ENCODE results near the gene SRGAP3.

The SRGAP3 gene

GRCh38 chr3:9032231-9032777 lies 217.1 kb downstream of the SRGAP3 start:
- WGBS (ENCODE audit: insufficient coverage), result 100% methylated on average over 6 of the region's 11 CpGs
- H3K36me3 ChIP-seq (ENCODE audit: control insufficient read depth in 4 of 4, insufficient read depth in 4 of 4, low read length in 3 of 4), result no peaks in the 10 kb centered on the region
- ChIA-PET CTCF (no interaction called here), POLR2A (no interaction called here)
- H3K4me1 ChIP-seq (ENCODE audit: control extremely low read depth in 1 of 4, control insufficient read depth in 4 of 4, insufficient read depth in 4 of 4, low read length in 3 of 4), result peaks cover 0 to 21% (median 4%) of the 10 kb centered on the region in 4 experiments
- no peaks in the 10 kb centered on the region for H3K27me3 ChIP-seq (replicated peaks in 2 of 5; ENCODE audit: control insufficient read depth in 4 of 5, insufficient read depth in 5 of 5, low read length in 4 of 5)
- H3K27ac ChIP-seq (ENCODE audit: insufficient read depth in 1 of 2, low read depth in 1 of 2, low read length in 2 of 2, poor library complexity in 1 of 2, severe bottlenecking in 2 of 2), result no peak overlapping the region
- no peaks in the 10 kb centered on the region for H3K9me3 ChIP-seq (ENCODE audit: control extremely low read depth in 1 of 5, control insufficient read depth in 4 of 5, insufficient read depth in 2 of 5, low read depth in 1 of 5, low read length in 4 of 5)
- H3K4me3 ChIP-seq (ENCODE audit: control insufficient read depth in 1 of 7, extremely low read depth in 1 of 7, insufficient read depth in 4 of 7, low read depth in 2 of 7, low read length in 6 of 7), result no peak overlapping the region
- DNase-seq, result no peak

- ChIA-PET CTCF (no interaction called here), POLR2A (no interaction called here)
- H3K27me3 ChIP-seq (replicated peaks in 2 of 5; ENCODE audit: control insufficient read depth in 4 of 5, insufficient read depth in 5 of 5, low read length in 4 of 5), result no peaks in the 10 kb centered on the region
- H3K4me1 ChIP-seq (ENCODE audit: control extremely low read depth in 1 of 4, control insufficient read depth in 4 of 4, insufficient read depth in 4 of 4, low read length in 3 of 4), result no peaks in the 10 kb centered on the region
- DNase-seq, result no peak
- H3K4me3 ChIP-seq (ENCODE audit: control insufficient read depth in 1 of 7, extremely low read depth in 1 of 7, insufficient read depth in 4 of 7, low read depth in 2 of 7, low read length in 6 of 7), result no peak overlapping the region
- H3K27ac ChIP-seq (ENCODE audit: insufficient read depth in 1 of 2, low read depth in 1 of 2, low read length in 2 of 2, poor library complexity in 1 of 2, severe bottlenecking in 2 of 2), result no peak overlapping the region
- H3K9me3 ChIP-seq (ENCODE audit: control extremely low read depth in 1 of 5, control insufficient read depth in 4 of 5, insufficient read depth in 2 of 5, low read depth in 1 of 5, low read length in 4 of 5), result no peaks in the 10 kb centered on the region
- H3K36me3 ChIP-seq (ENCODE audit: control insufficient read depth in 4 of 4, insufficient read depth in 4 of 4, low read length in 3 of 4), result no peaks in the 10 kb centered on the region
- 100% methylated on average over 6 of the region's 7 CpGs for WGBS (ENCODE audit: insufficient coverage)
Observed at GRCh38 chr3:9030034-9030433, 219.4 kb downstream of the SRGAP3 start.

DNA sequence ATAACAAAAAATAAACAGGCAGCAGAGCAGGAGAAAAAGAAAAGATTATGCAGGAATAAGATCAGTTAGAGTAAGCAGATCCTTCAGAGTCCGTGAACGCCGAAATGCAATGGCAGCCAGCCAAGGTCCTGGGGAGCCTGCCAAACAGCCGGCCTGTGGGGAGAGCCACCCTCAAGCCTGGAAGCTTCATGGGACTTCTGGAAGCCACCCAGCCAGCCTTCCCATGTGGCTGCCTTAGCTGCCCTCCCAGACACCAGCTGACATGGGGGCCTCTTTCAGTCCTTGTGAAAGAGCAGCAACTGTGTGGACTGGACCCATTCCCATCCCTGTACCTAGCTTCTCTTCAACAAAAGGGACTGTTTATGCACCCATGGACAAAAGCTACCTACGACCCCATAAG lies 221.3 kb downstream of the SRGAP3 start:
- CTCF ChIA-PET, result interaction anchor here (0.9 to 1.5 kb wide), 2 partner anchors 13 to 41 kb away, joined by 3 to 4 read pairs; no protein-coding TSS in a partner anchor
- no peak for DNase-seq
- Histone ChIP-seq H3K4me1 (ENCODE audit: control extremely low read depth in 1 of 4, control insufficient read depth in 4 of 4, insufficient read depth in 4 of 4, low read length in 3 of 4) (no peaks in the 10 kb centered on the region), H3K4me3 (ENCODE audit: control insufficient read depth in 1 of 7, extremely low read depth in 1 of 7, insufficient read depth in 4 of 7, low read depth in 2 of 7, low read length in 6 of 7) (no peak overlapping the region), H3K9me3 (ENCODE audit: control extremely low read depth in 1 of 5, control insufficient read depth in 4 of 5, insufficient read depth in 2 of 5, low read depth in 1 of 5, low read length in 4 of 5) (no peaks in the 10 kb centered on the region), H3K27ac (ENCODE audit: insufficient read depth in 1 of 2, low read depth in 1 of 2, low read length in 2 of 2, poor library complexity in 1 of 2, severe bottlenecking in 2 of 2) (no peak overlapping the region), H3K27me3 (replicated peaks in 2 of 5; ENCODE audit: control insufficient read depth in 4 of 5, insufficient read depth in 5 of 5, low read length in 4 of 5) (no peaks in the 10 kb centered on the region), H3K36me3 (ENCODE audit: control insufficient read depth in 4 of 4, insufficient read depth in 4 of 4, low read length in 3 of 4) (no peaks in the 10 kb centered on the region)
- POLR2A ChIA-PET, result interaction anchor here (0.5 kb wide), 1 partner anchor 44 kb away, joined by 3 read pairs; no protein-coding TSS in a partner anchor
- WGBS (ENCODE audit: insufficient coverage), result 90% methylated on average over 5 of the region's 5 CpGs

DNA sequence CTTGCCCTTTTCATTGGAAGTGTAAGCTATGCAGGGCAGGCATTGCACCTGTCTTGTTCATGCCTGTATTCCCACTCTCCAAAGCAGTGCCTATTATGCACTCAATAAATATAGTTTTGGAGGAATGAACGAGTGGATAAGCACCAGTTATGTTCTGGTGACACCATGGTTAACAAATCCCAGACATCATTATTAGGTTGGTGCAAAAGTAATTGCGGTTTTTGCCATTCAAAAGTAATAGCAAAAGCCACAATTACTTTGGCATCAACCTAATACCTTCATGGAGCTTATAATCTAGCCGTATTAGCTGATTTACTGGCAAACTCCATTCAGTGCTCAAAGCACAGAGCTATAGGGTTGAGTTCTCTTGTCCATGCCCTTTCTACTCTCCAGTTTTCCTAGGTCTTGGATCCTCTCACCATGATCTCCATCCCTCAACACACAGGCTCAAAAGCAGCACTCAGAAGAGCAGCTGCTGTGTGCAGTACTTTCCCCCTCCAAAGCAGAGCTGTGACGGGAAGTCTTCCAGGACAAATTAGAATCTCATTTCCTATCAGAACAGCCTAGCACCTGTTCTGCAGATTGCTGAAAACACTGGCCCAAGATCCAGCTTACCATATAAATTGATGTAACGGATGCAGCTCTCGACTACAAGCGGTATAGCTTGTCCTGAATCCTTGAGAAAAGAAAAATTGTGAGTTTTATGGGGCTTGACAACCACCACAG lies 223.0 kb downstream of the SRGAP3 start:
- H3K27ac ChIP-seq (ENCODE audit: insufficient read depth in 1 of 2, low read depth in 1 of 2, low read length in 2 of 2, poor library complexity in 1 of 2, severe bottlenecking in 2 of 2), result no peak overlapping the region
- ChIA-PET CTCF (interaction anchor here (0.9 to 1.3 kb wide), 3 partner anchors 10 to 38 kb away, joined by 3 to 4 read pairs (median 3); no protein-coding TSS in a partner anchor), POLR2A (interaction anchor here (0.6 kb wide), 1 partner anchor 287 kb away, joined by 4 read pairs; no protein-coding TSS in a partner anchor)
- 100% methylated on average over 6 of the region's 7 CpGs for WGBS (ENCODE audit: insufficient coverage)
- H3K27me3 ChIP-seq (replicated peaks in 2 of 5; ENCODE audit: control insufficient read depth in 4 of 5, insufficient read depth in 5 of 5, low read length in 4 of 5), result no peaks in the 10 kb centered on the region
- H3K4me1 ChIP-seq (ENCODE audit: control extremely low read depth in 1 of 4, control insufficient read depth in 4 of 4, insufficient read depth in 4 of 4, low read length in 3 of 4), result no peaks in the 10 kb centered on the region
- no peak for DNase-seq
- no peaks in the 10 kb centered on the region for H3K9me3 ChIP-seq (ENCODE audit: control extremely low read depth in 1 of 5, control insufficient read depth in 4 of 5, insufficient read depth in 2 of 5, low read depth in 1 of 5, low read length in 4 of 5)
- no peak overlapping the region for H3K4me3 ChIP-seq (ENCODE audit: control insufficient read depth in 1 of 7, extremely low read depth in 1 of 7, insufficient read depth in 4 of 7, low read depth in 2 of 7, low read length in 6 of 7)
- H3K36me3 ChIP-seq (ENCODE audit: control insufficient read depth in 4 of 4, insufficient read depth in 4 of 4, low read length in 3 of 4), result no peaks in the 10 kb centered on the region

GRCh38 chr3:9024341-9024740 lies 225.1 kb downstream of the SRGAP3 start:
- ChIA-PET CTCF (no interaction called here), POLR2A (no interaction called here)
- 100% methylated on average over 2 of the region's 2 CpGs for WGBS (ENCODE audit: insufficient coverage)
- Histone ChIP-seq H3K4me1 (ENCODE audit: control extremely low read depth in 1 of 4, control insufficient read depth in 4 of 4, insufficient read depth in 4 of 4, low read length in 3 of 4) (no peaks in the 10 kb centered on the region), H3K4me3 (ENCODE audit: control insufficient read depth in 1 of 7, extremely low read depth in 1 of 7, insufficient read depth in 4 of 7, low read depth in 2 of 7, low read length in 6 of 7) (no peak overlapping the region), H3K9me3 (ENCODE audit: control extremely low read depth in 1 of 5, control insufficient read depth in 4 of 5, insufficient read depth in 2 of 5, low read depth in 1 of 5, low read length in 4 of 5) (no peaks in the 10 kb centered on the region), H3K27ac (ENCODE audit: insufficient read depth in 1 of 2, low read depth in 1 of 2, low read length in 2 of 2, poor library complexity in 1 of 2, severe bottlenecking in 2 of 2) (no peak overlapping the region), H3K27me3 (replicated peaks in 2 of 5; ENCODE audit: control insufficient read depth in 4 of 5, insufficient read depth in 5 of 5, low read length in 4 of 5) (no peaks in the 10 kb centered on the region), H3K36me3 (ENCODE audit: control insufficient read depth in 4 of 4, insufficient read depth in 4 of 4, low read length in 3 of 4) (no peaks in the 10 kb centered on the region)
- no peak for DNase-seq

DNA sequence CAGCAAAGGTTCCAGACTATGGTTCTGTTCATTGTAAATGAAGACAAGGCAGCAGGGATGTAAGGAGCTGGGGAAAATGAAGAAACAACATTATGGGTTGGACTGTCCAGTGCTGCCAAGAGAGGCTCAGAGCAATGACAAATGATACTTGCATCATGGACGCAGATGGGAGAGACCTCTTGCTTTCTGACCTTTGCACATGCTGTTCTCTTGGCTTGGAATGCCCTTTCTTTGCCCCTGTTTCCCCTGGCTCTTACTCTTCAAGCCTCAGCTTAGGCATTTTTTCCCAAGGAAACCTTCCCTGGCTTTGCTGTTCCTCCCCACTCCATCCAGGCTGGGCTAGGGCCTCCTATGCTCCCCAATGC lies 226.2 kb downstream of the SRGAP3 start:
- no peaks in the 10 kb centered on the region for H3K36me3 ChIP-seq (ENCODE audit: control insufficient read depth in 4 of 4, insufficient read depth in 4 of 4, low read length in 3 of 4)
- POLR2A ChIA-PET, result no interaction called here
- H3K4me3 ChIP-seq (ENCODE audit: control insufficient read depth in 1 of 7, extremely low read depth in 1 of 7, insufficient read depth in 4 of 7, low read depth in 2 of 7, low read length in 6 of 7), result no peak overlapping the region
- H3K27me3 ChIP-seq (replicated peaks in 2 of 5; ENCODE audit: control insufficient read depth in 4 of 5, insufficient read depth in 5 of 5, low read length in 4 of 5), result no peaks in the 10 kb centered on the region
- H3K4me1 ChIP-seq (ENCODE audit: control extremely low read depth in 1 of 4, control insufficient read depth in 4 of 4, insufficient read depth in 4 of 4, low read length in 3 of 4), result no peaks in the 10 kb centered on the region
- no peak overlapping the region for H3K27ac ChIP-seq (ENCODE audit: insufficient read depth in 1 of 2, low read depth in 1 of 2, low read length in 2 of 2, poor library complexity in 1 of 2, severe bottlenecking in 2 of 2)
- no peaks in the 10 kb centered on the region for H3K9me3 ChIP-seq (ENCODE audit: control extremely low read depth in 1 of 5, control insufficient read depth in 4 of 5, insufficient read depth in 2 of 5, low read depth in 1 of 5, low read length in 4 of 5)
- 100% methylated on average over 1 of the region's 1 CpG for WGBS (ENCODE audit: insufficient coverage)
- CTCF ChIA-PET, result no interaction called here
- DNase-seq, result no peak

GRCh38 chr3:9022305-9023225 lies 226.9 kb downstream of the SRGAP3 start:
- no peak for DNase-seq
- H3K27ac ChIP-seq (ENCODE audit: insufficient read depth in 1 of 2, low read depth in 1 of 2, low read length in 2 of 2, poor library complexity in 1 of 2, severe bottlenecking in 2 of 2), result no peak overlapping the region
- no peaks in the 10 kb centered on the region for H3K27me3 ChIP-seq (replicated peaks in 2 of 5; ENCODE audit: control insufficient read depth in 4 of 5, insufficient read depth in 5 of 5, low read length in 4 of 5)
- no peak overlapping the region for H3K4me3 ChIP-seq (ENCODE audit: control insufficient read depth in 1 of 7, extremely low read depth in 1 of 7, insufficient read depth in 4 of 7, low read depth in 2 of 7, low read length in 6 of 7)
- ChIA-PET CTCF (no interaction called here), POLR2A (no interaction called here)
- H3K9me3 ChIP-seq (ENCODE audit: control extremely low read depth in 1 of 5, control insufficient read depth in 4 of 5, insufficient read depth in 2 of 5, low read depth in 1 of 5, low read length in 4 of 5), result no peaks in the 10 kb centered on the region
- H3K4me1 ChIP-seq (ENCODE audit: control extremely low read depth in 1 of 4, control insufficient read depth in 4 of 4, insufficient read depth in 4 of 4, low read length in 3 of 4), result no peaks in the 10 kb centered on the region
- H3K36me3 ChIP-seq (ENCODE audit: control insufficient read depth in 4 of 4, insufficient read depth in 4 of 4, low read length in 3 of 4), result no peaks in the 10 kb centered on the region
- 95% methylated on average over 13 of the region's 15 CpGs for WGBS (ENCODE audit: insufficient coverage)

All from common myeloid progenitor, CD34-positive (primary cell).